Mesothelial cell of epicardium (in vitro differentiated cells): Measurements from ENCODE around the gene PACRG. TPM values are rescaled to one million over a fixed set of nuclear protein-coding genes. Genes with fewer than 3 reads are reported as not detected.

ENCODE experiments used
- DNase-seq, 2 experiments: peaks; one replicate each; pipeline ENCODE4 v3.0.0; 2021; ENCODE audit warnings: low spot score in 2 of 2; ENCODE audit not compliant: unreplicated experiment in 2 of 2
- H3K27ac Mint-ChIP-seq: 2 replicates; pipeline ENCODE4 v1.8.0; 2021; ENCODE audit warnings: mixed read lengths
- H3K27me3 Mint-ChIP-seq: 2 replicates; pipeline ENCODE4 v1.8.0; 2021; ENCODE audit warnings: low read depth, mixed read lengths
- H3K36me3 Mint-ChIP-seq: 2 replicates; pipeline ENCODE4 v1.8.0; 2021; ENCODE audit warnings: mixed read lengths
- H3K4me1 Mint-ChIP-seq: 2 replicates; pipeline ENCODE4 v1.8.0; 2021; ENCODE audit warnings: mixed read lengths
- H3K4me3 Mint-ChIP-seq: 2 replicates; pipeline ENCODE4 v1.8.0; 2021; ENCODE audit warnings: mild to moderate bottlenecking, moderate library complexity, mixed read lengths
- H3K9me3 Mint-ChIP-seq: 2 replicates; pipeline ENCODE4 v1.8.0; 2021; ENCODE audit warnings: mixed read lengths
- total RNA-seq: library from RNA; stranded (reverse); gene quantifications from 3 replicates; pipeline ENCODE4 v1.2.1, GENCODE V29; 2021
- TF ChIP-seq, protein P1 (sequence below): fragments of 200-600 bp; sonication (generic); IDR thresholded peaks from one replicate; pipeline ENCODE4 v1.5.0; 2021; ENCODE audit warnings: antibody characterized with exemption; ENCODE audit not compliant: unreplicated experiment

Gene PACRG
- total RNA-seq, 1 donor from 2014 or later, result 1.6 TPM

- Mint-ChIP-seq H3K27ac (no peak overlapping the region), H3K4me1 (no peaks in the 10 kb centered on the region), H3K36me3 (no peaks in the 10 kb centered on the region), H3K9me3 (peaks cover 7% of the 10 kb centered on the region), H3K4me3 (no peak overlapping the region), H3K27me3 (no peaks in the 10 kb centered on the region)
- TF ChIP-seq, protein P1, sequence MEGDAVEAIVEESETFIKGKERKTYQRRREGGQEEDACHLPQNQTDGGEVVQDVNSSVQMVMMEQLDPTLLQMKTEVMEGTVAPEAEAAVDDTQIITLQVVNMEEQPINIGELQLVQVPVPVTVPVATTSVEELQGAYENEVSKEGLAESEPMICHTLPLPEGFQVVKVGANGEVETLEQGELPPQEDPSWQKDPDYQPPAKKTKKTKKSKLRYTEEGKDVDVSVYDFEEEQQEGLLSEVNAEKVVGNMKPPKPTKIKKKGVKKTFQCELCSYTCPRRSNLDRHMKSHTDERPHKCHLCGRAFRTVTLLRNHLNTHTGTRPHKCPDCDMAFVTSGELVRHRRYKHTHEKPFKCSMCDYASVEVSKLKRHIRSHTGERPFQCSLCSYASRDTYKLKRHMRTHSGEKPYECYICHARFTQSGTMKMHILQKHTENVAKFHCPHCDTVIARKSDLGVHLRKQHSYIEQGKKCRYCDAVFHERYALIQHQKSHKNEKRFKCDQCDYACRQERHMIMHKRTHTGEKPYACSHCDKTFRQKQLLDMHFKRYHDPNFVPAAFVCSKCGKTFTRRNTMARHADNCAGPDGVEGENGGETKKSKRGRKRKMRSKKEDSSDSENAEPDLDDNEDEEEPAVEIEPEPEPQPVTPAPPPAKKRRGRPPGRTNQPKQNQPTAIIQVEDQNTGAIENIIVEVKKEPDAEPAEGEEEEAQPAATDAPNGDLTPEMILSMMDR, result no peak
- no peak for DNase-seq
Measured at GRCh38 chr6:162957062-162957461, 229.3 kb downstream of the PACRG start.

DNA sequence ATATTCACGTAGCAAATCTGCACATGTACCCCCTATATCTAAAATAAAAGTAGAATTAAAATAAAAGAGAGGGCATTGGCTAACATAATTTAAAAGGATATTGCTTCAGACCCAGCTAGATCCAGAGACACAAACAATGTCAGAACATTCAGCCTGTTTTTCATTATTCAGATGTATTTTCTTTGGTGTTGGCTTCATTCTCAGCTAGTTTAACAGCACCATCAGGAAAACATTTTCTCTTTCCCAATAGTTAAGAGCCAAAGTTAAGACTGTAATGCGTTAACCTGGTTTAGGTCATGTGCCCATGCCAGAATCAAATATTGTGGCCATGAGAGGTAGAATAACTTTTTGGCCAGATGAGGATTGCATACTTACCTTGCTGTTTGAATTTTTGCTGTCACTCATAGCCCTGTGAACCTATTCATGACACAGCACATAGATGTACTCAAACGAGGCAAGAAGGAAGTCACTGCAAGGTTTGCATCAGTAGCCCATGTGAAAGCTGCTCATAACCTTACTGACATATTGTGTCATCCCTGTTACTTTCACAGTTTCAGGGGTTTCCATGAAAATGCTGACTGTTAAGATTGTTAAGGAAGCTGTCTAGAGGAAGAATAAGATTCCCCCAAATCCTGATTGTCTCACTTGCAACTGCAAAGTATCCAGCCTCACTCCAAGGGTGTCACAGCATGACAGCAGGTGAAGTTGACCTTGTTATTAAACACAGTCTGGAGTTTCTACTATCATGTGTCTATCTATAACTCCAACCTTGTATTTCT is 233.1 kb downstream of the PACRG start:
- H3K27ac Mint-ChIP-seq, result no peak overlapping the region
- no peaks in the 10 kb centered on the region for H3K36me3 Mint-ChIP-seq
- H3K4me1 Mint-ChIP-seq, result no peaks in the 10 kb centered on the region
- H3K27me3 Mint-ChIP-seq, result no peaks in the 10 kb centered on the region
- TF ChIP-seq, protein P1, result no peak
- no peak overlapping the region for H3K4me3 Mint-ChIP-seq
- peaks cover 14% of the 10 kb centered on the region for H3K9me3 Mint-ChIP-seq
- no peak for DNase-seq

DNA sequence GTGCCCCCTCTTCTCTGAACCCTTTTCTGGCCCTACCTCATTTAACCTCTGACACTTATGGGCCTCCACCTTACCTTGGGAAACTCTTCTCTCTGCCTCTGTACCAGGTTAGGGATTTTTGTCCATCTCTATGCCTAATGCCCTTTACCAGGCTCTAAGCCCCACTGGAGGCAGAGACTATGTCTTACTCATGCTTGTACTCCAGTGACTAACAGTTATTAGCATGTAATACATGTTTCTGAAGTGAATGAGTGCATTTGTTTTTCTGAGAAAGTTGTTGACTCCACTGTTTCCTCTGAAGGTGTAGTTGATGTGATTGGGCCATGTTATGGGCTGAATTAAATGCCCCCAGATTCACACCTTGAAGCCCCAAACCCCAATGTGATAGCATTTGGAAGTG is 234.3 kb downstream of the PACRG start:
- Mint-ChIP-seq H3K27ac (no peak overlapping the region), H3K36me3 (no peaks in the 10 kb centered on the region), H3K4me1 (no peaks in the 10 kb centered on the region), H3K4me3 (no peak overlapping the region), H3K9me3 (peaks cover 17% of the 10 kb centered on the region), H3K27me3 (no peaks in the 10 kb centered on the region)
- TF ChIP-seq, protein P1, result no peak
- DNase-seq, result no peak

DNA sequence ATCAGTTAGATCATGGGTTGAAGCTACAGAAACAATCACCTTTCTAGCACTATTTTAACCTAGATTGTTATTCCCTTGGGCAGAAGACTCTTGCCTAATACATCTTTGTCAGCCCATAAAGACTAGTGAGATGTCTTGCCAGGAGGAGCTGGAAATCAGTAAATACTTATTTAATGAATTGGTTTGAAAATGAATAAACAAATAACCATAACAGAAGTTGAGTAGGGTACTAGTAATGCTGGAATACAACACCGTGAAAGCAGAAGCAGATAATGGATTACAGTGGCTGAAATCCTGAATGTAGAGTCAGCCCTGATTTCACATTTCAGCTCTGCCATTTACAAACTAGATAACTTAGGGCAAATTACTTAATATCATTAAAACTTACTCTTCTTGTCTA is 236.1 kb downstream of the PACRG start:
- no peak overlapping the region for H3K4me3 Mint-ChIP-seq

DNA sequence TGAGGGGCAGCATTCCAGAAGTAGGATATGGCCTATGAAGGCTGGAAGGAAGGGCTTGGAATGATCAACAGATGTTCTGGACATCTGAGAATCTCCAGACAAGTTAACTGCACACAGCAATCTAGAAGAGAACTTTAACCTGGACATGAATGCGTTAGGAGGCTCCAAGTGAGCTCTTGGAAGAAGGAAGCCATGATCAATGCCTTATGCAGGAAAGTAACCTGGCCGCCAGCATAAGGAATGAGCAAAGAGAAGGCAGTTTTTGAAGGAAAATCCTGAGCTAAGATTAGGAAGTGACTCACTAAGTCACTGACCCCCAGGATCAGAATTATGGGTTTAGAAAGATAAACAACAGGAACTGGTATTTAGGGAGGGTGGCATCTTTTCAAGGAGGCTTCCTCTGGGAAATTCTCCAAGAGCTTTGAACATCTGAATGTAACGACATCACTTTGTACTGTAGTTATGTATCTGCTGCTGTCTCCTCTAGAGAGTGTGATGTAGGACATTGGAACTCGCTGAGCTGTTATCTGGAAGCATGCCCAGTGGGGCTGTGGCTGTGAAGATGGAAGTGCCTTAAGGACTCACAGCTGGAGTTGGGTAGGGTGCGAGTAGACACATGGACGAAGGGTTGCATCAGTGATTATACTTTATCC is 236.8 kb downstream of the PACRG start:
- Mint-ChIP-seq H3K4me3 (no peak overlapping the region), H3K4me1 (no peaks in the 10 kb centered on the region), H3K27ac (peak overlapping the region; percentile 11), H3K9me3 (peaks cover 10% of the 10 kb centered on the region), H3K36me3 (no peaks in the 10 kb centered on the region), H3K27me3 (no peaks in the 10 kb centered on the region)
- no peak for DNase-seq
- TF ChIP-seq, protein P1, result no peak

More for the DNA sequence above, 236.1 kb downstream of the PACRG start:
- no peak for DNase-seq
- Mint-ChIP-seq H3K27me3 (no peaks in the 10 kb centered on the region), H3K9me3 (peaks cover 17% of the 10 kb centered on the region), H3K27ac (no peak overlapping the region), H3K4me1 (no peaks in the 10 kb centered on the region), H3K36me3 (no peaks in the 10 kb centered on the region)
- TF ChIP-seq, protein P1, result no peak
